ENCODE results near the gene ID3.
A peak's percentile ranks its signal among the peaks of the same experiment; 100 is the strongest.

Gene ID3

DNA sequence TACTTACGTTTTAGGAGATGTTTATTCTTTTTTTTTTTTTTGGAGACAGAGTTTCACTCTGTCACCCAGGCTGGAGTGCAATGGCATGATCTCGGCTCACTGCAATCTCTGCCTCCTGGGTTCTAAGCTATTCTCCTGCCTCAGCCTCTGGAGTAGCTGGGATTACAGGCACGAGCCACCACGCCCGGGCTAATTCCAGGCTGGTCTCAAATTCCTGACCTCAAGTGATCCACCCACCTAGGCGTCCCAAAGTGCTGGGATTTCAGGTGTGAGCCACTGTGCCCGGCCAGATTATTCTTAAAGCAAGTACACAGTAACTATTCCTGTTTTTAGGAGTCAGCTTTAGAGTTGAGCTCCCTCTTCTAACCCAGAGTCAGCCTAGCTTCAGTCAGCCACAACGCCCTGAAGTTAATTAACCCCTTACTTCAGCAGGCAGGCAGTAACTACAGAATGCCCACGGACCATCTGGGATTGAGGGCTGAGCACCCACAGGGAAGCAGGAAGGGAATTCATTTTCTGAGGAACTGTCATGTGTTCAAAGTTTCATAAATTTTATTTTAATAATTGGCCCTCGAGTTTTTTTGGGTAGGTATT lies 5.3 kb upstream of the ID3 start:
- no peak for DNase-seq

DNA sequence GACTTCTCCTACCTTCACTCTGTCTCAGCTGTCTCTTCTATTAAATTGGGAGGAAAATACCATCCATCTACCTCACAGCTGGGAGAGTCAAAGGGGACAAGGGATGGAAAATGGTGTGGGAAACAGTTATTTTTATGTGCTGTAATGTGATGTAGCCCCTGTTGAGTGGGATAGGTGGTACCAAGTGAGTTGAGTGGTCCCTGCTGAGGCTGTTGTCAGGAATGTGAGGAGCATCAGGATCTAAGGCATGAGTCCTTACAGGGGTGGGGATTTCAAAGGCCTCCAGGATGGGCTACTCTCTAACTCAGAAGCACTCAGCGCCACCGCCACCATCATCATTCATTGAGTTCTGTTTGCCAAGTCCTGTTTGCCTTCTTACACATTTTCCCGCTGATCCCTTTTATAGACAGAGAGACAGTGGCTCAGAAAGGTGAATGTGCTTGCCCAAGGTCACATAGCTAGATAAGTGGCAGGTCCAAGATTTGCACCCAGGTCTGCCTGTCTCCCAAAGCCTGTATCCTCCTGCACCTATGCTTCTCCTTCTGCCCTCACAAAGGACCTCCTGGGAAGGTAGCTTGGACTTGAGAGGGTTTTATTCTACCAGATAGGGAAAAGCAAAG lies 4.6 kb upstream of the ID3 start:
- DNase-seq: no peak

- no peak for DNase-seq
Observed at GRCh38 chr1:23563003-23563402, 3.7 kb upstream of the ID3 start.

DNA sequence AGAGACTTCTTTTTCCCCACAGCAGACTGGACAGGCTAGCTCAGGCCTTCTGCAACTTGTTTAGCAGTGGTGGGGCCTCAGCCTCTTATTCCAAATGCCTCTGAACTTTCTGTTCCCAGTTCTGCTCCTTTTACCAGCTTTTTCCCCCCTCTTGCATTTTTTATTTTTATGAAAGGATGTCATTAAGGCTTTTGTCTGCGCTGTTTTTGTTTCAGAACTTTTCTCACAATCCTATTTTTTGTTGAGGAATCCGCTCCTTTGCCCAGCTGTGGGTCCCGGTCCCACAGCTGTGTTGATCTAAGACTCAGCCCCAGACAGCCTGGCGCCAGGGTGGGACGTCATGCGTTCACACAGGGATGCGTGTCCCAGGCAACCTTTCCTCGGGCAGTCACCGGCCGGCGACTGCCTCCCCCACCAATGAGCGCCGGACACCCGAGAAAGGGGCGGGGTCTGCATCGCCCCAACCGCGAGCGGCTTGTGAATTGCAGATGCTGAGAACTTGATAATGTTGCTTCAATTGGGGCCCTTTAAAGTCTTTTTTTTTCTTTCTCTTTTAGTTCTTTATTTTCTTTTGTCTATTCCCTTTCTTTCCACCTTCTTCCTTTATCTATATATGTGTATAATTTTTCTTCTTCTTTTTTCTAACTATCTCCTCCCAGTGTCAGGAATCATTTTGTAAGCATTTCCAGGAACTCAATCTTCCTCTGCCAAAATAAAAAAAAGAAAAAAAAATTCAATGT lies 3.0 kb upstream of the ID3 start:
- DNase-seq: peak; percentile 48

- DNase-seq: no peak
Observed at GRCh38 chr1:23561813-23562100, 2.5 kb upstream of the ID3 start.

- DNase-seq: no peak
Observed at GRCh38 chr1:23561076-23561812, 1.9 kb upstream of the ID3 start.

DNA sequence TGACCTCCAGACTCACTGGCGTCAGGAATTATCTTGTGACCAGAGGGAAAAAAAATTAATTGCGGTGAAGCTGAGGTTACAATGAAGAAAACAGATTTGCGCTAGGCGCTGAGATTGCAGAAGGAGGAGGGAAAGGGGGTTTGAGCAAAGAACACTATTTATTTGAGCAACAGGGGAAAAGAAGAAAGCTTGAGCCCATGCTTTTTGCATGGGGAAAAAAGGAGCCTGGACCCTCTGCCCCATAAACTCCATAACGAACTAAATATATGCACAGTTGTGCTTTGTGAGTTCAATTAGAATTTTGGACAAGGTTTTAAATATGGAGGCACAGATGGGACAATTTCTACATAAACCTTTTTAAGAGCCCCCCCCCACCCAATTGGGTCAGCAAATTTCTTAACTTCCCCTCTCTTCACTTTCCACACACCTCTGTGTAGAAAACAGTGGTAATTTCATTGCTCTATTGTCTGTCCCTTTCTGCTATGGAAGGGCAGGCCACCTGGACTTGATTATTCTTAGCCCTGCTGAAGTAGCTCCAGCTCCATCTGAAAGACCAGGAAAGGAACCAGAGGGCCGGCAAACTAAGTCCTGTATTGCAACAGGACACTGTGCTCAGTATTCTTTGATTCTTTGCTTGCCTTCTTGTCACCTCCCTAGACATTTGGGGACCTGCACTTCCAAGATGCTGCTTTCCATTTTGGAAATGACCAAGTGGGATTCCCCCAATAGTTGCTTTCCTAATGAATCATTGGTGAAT lies 862 bp upstream of the ID3 start:
- DNase-seq: no peak

- DNase-seq: peak; percentile 47
Observed at GRCh38 chr1:23558872-23559135, 497 bp downstream of the ID3 start.

DNA sequence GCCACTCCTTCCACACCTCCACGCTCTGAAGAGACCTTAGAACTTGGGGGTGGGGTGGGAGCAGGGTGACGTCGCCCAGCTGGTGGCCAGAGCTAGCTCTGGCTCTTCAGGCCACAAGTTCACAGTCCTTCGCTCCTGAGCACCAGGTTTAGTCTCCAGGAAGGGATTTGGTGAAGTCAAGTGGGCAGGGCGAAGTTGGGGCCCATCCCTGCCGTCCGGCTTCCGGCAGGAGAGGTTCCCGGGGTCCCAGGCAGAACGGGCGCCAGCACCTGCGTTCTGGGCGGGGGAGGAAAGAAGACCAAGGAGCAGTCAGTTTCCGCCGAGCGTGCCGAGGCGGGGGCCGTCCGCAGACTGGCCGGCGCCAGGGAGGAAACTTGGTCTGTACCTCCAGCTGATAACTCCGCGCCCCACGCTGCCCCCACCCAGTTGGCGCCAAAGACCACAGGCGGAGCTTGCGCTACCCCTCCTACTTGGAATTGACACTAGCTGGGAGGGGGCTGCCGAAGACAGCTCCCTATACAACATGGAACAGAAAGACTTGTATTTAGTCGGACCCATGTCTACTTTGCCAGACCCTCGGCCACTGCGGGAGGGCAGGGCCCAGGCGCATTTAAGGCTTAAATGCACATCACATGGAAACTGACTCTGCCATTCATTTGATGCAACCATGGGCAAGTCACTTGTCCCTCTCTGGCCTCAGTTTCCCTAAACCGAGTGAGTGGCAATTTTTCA lies 995 bp downstream of the ID3 start:
- peak; percentile 65 for DNase-seq

DNA sequence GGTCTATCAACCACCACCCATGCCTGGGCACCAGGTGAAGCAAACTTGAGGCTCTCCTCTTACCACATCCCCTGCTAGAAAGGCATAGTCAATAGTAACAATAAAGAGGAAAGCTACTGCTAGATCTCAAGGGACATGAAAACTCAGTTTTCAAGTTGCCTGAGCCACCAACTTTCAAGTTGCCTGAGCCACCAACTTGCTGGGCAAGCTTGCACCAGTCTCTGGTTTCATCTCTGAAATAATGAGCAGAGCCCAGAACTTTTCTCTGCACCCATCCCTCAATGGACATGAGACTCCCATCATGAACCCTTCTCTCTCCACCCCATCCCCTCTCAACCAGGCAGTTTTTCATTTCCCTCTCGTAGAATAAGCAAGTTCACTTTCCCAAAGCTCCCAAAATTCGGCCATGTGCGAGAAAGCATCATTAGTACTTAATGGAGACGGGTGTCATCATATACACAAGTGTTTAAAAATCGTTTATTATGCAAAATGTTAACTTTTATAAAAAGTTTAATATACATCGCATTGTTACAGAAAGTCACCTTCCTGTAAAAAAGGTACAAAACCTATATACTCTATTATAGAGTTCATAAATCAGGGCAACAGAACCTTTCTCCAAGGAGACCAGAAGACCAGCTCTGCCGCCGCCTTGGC lies 1.7 kb downstream of the ID3 start:
- no peak for DNase-seq

DNA sequence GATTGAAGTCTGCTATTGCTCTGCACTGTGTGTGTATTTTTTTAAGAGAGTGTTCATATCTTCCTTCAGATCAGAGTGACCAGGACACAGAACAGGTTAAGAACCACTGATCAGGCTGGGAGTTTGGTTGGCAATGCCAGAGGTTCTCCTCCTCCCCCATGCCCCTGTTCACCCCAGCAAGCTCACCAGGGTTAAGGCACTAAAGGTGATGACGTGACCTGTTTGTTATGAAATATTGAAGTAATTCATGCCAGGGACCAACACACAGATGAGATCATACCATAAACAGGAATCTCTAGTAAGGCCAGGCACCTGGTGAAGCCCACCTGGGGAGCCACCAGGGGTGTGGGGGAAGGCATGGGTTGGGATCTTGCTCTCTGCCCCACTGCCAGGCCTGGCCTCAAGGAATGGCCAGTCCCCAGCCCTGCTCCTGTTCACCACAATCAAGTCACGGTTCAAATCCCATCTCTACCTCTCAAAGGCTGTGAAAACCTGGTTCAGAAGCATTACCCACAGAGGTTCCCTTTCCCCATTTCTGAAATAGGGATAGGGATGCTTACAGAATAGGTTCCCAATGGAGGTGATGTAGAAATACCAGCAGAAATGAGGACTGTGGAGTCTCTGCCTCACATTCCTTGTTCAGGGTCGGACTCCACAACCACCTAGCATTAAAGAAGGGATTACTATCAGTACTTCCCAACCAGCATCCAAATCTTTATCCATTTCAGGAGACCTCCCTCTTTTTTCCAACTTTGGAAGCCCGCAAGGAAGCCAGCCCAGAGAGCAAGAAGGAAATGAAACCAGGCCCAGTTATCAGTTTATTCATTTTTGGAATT lies 2.4 kb downstream of the ID3 start:
- no peak for DNase-seq

DNA sequence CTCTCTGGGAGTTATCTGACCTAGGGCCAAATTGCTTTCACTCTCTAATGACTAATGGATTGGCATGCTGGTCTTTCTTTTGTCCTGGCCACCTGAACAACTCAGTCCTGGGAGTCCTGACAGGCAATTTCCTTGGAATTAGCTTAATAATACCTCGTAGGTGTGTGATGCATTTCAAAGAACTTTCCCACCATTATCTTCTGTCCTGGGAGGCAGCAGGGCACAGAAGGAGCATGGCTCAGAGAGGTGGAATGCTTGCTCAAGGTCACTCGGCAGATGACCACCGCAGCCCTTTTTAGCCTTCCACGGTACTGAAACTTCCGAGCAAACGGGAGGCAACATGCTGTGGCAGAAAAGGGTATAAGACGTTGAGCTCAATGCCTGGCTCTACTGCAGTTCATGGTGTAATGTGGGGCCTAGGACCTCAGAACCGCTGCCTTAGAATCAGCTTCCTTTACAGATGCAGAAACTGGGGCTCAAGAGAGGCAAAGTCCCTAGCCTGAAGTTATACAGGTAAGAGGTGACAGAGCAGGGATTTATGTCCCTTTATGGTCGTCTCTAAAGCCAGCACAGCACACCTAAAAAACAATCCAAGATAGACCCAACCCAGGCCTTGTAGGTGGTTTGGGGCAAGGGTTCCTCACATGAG lies 3.2 kb downstream of the ID3 start:
- DNase-seq: no peak

GRCh38 chr1:23555270-23555985 lies 3.9 kb downstream of the ID3 start:
- no peak for DNase-seq

DNA sequence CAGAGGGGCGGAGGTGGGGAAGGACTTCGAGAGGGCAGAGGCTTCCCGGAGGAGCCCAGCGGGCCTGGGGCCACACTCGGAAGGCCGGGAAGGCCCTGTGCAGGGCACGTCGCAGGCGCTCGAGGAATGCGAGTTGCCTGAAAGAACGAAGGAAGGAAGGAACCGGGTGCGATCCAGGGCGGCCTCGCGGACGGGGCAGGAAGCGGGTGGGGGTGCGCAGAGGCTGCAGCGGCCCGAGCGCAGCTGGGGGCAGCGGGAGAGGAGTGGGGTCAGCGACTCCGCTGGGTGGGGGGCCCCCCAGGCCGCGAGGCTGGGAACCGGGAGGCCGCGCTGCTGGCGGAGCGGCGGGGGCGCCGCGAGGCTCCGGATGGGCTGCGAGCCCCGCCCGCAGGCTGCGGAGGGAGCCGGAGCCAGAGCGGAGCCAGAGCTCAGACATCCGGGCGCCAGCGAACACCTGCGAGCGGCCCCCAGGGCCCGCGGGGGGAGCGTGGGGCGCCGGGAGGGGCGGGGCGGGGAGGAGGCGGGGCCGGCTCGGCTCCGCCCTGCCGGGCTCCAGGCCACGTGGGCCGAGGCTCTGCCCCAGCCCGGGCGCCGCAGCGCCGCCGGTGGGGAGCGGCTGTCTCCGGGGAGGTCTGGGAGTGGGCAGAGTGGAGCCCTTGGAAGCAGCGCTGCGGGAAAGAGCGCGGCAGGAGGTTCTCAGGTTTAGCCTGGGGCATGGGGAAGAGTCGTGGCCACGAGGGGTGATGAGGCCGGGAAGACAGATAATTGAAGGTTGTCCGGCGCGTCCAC lies 4.6 kb downstream of the ID3 start:
- peak; percentile 83 for DNase-seq

- DNase-seq: no peak
Observed at GRCh38 chr1:23554127-23554480, 5.2 kb downstream of the ID3 start.

DNA sequence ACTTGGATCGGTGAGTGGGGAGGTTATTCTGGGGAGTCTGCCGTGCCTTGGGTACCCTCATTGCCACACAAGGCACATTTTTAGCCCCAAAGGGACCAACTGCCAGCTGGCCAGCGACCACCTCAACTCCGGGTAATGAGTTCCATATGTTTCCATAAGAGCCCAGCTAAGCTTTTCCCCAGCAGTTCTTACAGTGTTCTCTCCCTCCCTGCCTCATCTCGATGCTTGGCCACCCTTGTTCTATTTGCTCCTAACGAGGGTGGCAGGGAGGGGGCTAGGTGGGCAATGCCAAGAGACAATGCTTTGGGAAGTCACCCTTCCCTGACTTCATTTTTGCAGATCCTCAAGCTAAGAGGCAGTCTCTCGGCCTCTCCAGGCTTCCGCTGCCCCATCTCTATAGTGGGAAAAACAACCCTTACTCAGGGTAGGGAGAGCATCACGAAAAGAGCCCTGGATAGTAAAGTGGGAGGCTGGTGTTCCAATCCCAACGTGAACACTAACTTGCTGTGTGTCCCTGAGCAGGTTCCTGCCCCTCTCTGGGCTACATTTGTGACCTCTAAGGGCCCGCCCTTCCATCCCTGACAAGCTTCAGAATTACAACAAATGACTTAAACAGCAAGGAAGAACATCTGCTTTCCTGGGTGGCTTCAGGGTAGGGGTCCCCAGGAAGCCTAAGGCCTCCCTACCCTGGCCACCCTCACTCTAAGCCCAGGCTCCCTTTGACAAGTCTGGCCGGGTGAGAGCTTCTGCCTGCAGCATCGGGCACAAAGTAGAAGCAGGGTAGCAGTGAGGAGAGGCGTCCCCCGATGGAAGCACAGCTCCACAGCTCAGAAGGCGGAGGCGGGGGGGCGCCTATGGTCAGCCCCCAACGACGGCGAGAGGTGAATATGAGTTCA lies 5.8 kb downstream of the ID3 start:
- DNase-seq: no peak

- DNase-seq: no peak
Observed at GRCh38 chr1:23551849-23552248, 7.5 kb downstream of the ID3 start.

DNA sequence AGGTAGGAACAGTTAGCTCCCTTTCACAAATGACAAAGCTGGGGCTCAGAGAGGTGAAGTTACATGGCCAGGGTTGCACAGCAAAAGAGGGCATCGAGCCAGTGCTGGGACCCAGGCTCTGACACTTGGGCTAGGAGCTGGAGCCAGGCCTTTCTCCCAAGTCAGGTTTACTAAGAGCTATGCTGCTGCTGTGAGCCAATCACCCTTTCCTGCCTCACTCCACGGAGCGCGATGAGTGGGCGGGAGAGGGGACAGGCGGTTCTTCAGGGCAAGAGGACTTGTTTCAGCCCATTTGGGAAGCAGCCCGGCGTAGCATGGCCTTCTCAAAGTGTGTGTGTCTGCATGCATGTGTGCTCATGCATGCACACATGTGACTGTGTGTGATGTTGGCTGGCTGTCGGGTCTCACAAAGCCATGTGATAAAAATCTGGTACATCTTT lies 10.6 kb downstream of the ID3 start:
- DNase-seq: no peak

Data from stimulated activated CD8-positive, alpha-beta memory T cell treated with anti-CD3 and anti-CD28 coated beads, Interleukin-4, amount 100 ng/mL, for 48 hours (primary cell).